ENCODE results near the gene LRCH1. TPM values are rescaled to one million over a fixed set of nuclear protein-coding genes. Genes with fewer than 3 reads are reported as not detected.

Gene LRCH1
- total and polyA plus RNA-seq, 10 of the 15 experiments (the other 5 are each of a cell fraction or from before 2014, with no cell fraction given): 5.3 to 48.9 (median 14.4) TPM

DNA sequence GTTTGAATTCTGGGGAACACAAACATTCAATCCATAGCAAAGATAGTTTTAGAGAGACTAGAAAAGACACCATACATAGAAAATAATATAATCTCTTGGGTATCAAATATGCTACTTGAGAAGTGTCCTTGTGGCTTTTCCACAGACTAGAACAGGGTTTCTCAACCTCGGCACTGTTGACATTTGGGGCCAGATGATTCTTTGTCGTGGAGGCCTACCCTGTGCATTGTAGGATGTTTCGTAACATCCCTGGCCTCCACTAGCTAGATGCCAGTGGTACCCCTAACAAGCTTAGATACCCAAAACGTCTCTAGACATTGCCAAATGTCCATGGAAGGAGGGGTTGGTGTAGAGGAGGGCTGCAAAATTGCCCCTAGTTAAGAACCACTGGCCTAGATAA, 246.2 kb downstream of the LRCH1 start:
- Histone ChIP-seq H4K20me1 (ENCODE audit: control insufficient read depth, insufficient read depth) (no peaks in the 10 kb centered on the region), H3K27ac (ENCODE audit: control insufficient read depth, insufficient read depth) (no peak overlapping the region), H3K9me3 (replicated peaks; ENCODE audit: control insufficient read depth, insufficient read depth, low read length) (no peaks in the 10 kb centered on the region), H3K9ac (ENCODE audit: control insufficient read depth, insufficient read depth, low read length) (no peak overlapping the region), H2AFZ (ENCODE audit: control insufficient read depth, low read depth, low read length) (no peak overlapping the region), H3K79me2 (ENCODE audit: control insufficient read depth, insufficient read depth, low read length) (peaks cover 27% of the 10 kb centered on the region), H3K36me3 (ENCODE audit: control insufficient read depth in 2 of 2, insufficient read depth in 2 of 2, low read length in 1 of 2) (no peaks in the 10 kb centered on the region), H3K4me1 (ENCODE audit: control insufficient read depth, insufficient read depth, low read length) (no peaks in the 10 kb centered on the region; the same call in 1 of the 2 replicates), H3K4me3 (no peak overlapping the region), H3K4me2 (ENCODE audit: control insufficient read depth, insufficient read depth) (no peak overlapping the region), H3K27me3 (replicated peaks in 1 of 2; ENCODE audit: control insufficient read depth in 2 of 2, insufficient read depth in 2 of 2, low read length in 1 of 2) (no peaks in the 10 kb centered on the region; a peak in 1 of 4 replicates)
- RAD21 ChIA-PET (ENCODE audit: unreplicated experiment): no interaction called here
- POLR2A ChIA-PET: no interaction called here
- DNase-seq (ENCODE audit: low read depth, low spot score): no peak
- SMC1A ChIA-PET (ENCODE audit: uncharacterized antibody, unreplicated experiment): interaction anchor here (0.7 kb wide), 1 partner anchor 116 kb away, joined by 3 read pairs; no protein-coding TSS in a partner anchor
- CTCF ChIA-PET: interaction anchor here (0.6 kb wide), 1 partner anchor 49 kb away, joined by 3 read pairs; no protein-coding TSS in a partner anchor
- FAIRE-seq: no peak
- no peak for ATAC-seq
- in situ Hi-C loops (cut with MboI): no loop called here
- intact Hi-C loops (cut with micrococcal nuclease; ENCODE audit: unreplicated experiment): no loop called here
- no TSS peak for BruUV-seq (replicated peaks)
- TF ChIP-seq, protein P1, sequence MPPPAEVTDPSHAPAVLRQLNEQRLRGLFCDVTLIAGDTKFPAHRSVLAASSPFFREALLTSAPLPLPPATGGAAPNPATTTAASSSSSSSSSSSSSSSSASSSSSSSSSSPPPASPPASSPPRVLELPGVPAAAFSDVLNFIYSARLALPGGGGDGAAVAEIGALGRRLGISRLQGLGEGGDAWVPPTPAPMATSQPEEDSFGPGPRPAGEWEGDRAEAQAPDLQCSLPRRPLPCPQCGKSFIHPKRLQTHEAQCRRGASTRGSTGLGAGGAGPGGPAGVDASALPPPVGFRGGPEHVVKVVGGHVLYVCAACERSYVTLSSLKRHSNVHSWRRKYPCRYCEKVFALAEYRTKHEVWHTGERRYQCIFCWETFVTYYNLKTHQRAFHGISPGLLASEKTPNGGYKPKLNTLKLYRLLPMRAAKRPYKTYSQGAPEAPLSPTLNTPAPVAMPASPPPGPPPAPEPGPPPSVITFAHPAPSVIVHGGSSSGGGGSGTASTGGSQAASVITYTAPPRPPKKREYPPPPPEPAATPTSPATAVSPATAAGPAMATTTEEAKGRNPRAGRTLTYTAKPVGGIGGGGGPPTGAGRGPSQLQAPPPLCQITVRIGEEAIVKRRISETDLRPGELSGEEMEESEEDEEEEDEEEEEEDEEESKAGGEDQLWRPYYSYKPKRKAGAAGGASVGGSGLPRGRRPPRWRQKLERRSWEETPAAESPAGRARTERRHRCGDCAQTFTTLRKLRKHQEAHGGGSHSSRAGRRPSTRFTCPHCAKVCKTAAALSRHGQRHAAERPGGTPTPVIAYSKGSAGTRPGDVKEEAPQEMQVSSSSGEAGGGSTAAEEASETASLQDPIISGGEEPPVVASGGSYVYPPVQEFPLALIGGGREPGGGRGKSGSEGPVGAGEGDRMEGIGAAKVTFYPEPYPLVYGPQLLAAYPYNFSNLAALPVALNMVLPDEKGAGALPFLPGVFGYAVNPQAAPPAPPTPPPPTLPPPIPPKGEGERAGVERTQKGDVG (CRISPR knock-in tag; IDR thresholded peaks at IDR 0.05): no peak
- TF ChIP-seq NR2F1 (conservative IDR thresholded peaks at IDR 0.05) (no peak), ETV6 (conservative IDR thresholded peaks at IDR 0.05 in 1 of 2, IDR thresholded peaks at IDR 0.05 in 1 of 2; ENCODE audit: borderline replicate concordance in 1 of 2, low read depth in 1 of 2) (no peak), IKZF1 (conservative IDR thresholded peaks at IDR 0.05) (no peak), ZBED1 (IDR thresholded peaks at IDR 0.05; ENCODE audit: borderline replicate concordance) (no peak), ATF7 (IDR thresholded peaks at IDR 0.05; ENCODE audit: low read depth) (no peak)
- TF ChIP-seq, protein P2, sequence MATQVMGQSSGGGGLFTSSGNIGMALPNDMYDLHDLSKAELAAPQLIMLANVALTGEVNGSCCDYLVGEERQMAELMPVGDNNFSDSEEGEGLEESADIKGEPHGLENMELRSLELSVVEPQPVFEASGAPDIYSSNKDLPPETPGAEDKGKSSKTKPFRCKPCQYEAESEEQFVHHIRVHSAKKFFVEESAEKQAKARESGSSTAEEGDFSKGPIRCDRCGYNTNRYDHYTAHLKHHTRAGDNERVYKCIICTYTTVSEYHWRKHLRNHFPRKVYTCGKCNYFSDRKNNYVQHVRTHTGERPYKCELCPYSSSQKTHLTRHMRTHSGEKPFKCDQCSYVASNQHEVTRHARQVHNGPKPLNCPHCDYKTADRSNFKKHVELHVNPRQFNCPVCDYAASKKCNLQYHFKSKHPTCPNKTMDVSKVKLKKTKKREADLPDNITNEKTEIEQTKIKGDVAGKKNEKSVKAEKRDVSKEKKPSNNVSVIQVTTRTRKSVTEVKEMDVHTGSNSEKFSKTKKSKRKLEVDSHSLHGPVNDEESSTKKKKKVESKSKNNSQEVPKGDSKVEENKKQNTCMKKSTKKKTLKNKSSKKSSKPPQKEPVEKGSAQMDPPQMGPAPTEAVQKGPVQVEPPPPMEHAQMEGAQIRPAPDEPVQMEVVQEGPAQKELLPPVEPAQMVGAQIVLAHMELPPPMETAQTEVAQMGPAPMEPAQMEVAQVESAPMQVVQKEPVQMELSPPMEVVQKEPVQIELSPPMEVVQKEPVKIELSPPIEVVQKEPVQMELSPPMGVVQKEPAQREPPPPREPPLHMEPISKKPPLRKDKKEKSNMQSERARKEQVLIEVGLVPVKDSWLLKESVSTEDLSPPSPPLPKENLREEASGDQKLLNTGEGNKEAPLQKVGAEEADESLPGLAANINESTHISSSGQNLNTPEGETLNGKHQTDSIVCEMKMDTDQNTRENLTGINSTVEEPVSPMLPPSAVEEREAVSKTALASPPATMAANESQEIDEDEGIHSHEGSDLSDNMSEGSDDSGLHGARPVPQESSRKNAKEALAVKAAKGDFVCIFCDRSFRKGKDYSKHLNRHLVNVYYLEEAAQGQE (IDR thresholded peaks at IDR 0.05; ENCODE audit: low read depth, low read length): no peak
- TF ChIP-seq, protein P3, sequence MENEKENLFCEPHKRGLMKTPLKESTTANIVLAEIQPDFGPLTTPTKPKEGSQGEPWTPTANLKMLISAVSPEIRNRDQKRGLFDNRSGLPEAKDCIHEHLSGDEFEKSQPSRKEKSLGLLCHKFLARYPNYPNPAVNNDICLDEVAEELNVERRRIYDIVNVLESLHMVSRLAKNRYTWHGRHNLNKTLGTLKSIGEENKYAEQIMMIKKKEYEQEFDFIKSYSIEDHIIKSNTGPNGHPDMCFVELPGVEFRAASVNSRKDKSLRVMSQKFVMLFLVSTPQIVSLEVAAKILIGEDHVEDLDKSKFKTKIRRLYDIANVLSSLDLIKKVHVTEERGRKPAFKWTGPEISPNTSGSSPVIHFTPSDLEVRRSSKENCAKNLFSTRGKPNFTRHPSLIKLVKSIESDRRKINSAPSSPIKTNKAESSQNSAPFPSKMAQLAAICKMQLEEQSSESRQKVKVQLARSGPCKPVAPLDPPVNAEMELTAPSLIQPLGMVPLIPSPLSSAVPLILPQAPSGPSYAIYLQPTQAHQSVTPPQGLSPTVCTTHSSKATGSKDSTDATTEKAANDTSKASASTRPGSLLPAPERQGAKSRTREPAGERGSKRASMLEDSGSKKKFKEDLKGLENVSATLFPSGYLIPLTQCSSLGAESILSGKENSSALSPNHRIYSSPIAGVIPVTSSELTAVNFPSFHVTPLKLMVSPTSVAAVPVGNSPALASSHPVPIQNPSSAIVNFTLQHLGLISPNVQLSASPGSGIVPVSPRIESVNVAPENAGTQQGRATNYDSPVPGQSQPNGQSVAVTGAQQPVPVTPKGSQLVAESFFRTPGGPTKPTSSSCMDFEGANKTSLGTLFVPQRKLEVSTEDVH (IDR thresholded peaks at IDR 0.05; ENCODE audit: low read depth, partially characterized antibody): no peak
- 62% methylated on average over 4 of the region's 4 CpGs for WGBS (ENCODE audit: insufficient coverage, insufficient replicate concordance, low lambda C conversion rate, missing lambda C conversion rate)

Measured in GM12878 (cell line).